ENCODE data around the gene RYK. TPM values are rescaled to one million over a fixed set of nuclear protein-coding genes. Genes with fewer than 3 reads are reported as not detected.

The RYK gene
- total RNA-seq, 1 experiment from 2014 or later: 55.2 TPM

GRCh38 chr3:134190250-134190649, 60.4 kb downstream of the RYK start:
- ChIA-PET RAD21 (ENCODE audit: low non-redundant PET in 1 of 2, low total read pairs in 2 of 2, uncharacterized antibody in 2 of 2, unreplicated experiment in 2 of 2) (no interaction called here), POLR2A (no interaction called here), CTCF (interaction anchor here (1.4 to 1.7 kb wide), 2 partner anchors 11 to 21 kb away, joined by 3 to 4 read pairs; no protein-coding TSS in a partner anchor)
- Histone ChIP-seq H3K9ac (ENCODE audit: low read length) (no peak overlapping the region), H3K79me2 (ENCODE audit: insufficient read depth, low read length) (peaks cover 8% of the 10 kb centered on the region), H3K4me1 (ENCODE audit: control insufficient read depth in 1 of 2, insufficient read depth in 2 of 2, low read length in 2 of 2) (no peaks in the 10 kb centered on the region), H3K4me2 (ENCODE audit: low read length) (no peak overlapping the region), H3K27ac (ENCODE audit: low read depth, low read length) (no peak overlapping the region), H3K9me3 (ENCODE audit: control insufficient read depth in 1 of 2, insufficient read depth in 1 of 2, low read depth in 1 of 2, low read length in 2 of 2) (no peaks in the 10 kb centered on the region), H2AFZ (ENCODE audit: low read depth, low read length, poor library complexity, severe bottlenecking) (no peak overlapping the region), H3K4me3 (replicated peaks in 1 of 2; ENCODE audit: low read depth in 1 of 2, low read length in 2 of 2) (no peak overlapping the region), H4K20me1 (ENCODE audit: insufficient read depth) (no peaks in the 10 kb centered on the region), H3K36me3 (ENCODE audit: control insufficient read depth in 1 of 2, insufficient read depth in 2 of 2, low read length in 2 of 2) (peaks cover 0 to 7% of the 10 kb centered on the region in 2 experiments; a peak in 1 of 4 replicates), H3K9me2 (ENCODE audit: insufficient read depth) (no peaks in the 10 kb centered on the region), H3K27me3 (ENCODE audit: insufficient read depth, low read length) (no peaks in the 10 kb centered on the region)
- intact Hi-C loops (cut with micrococcal nuclease): no loop called here
- BruUV-seq (replicated peaks): no TSS peak
- DNase-seq (ENCODE audit: low read depth, low spot score): no peak
- ATAC-seq: no peak
- TF ChIP-seq EZH2 (IDR thresholded peaks at IDR 0.05) (no peak), CTCF (IDR thresholded peaks at IDR 0.05 in 2 of 3, conservative IDR thresholded peaks at IDR 0.05 in 1 of 3; ENCODE audit: borderline replicate concordance in 1 of 3, insufficient read depth in 1 of 3, low read depth in 2 of 3, low read length in 2 of 3) (peak in 1 of 3 experiments; percentile 22; a peak in 2 of 6 replicates), SP1 (IDR thresholded peaks at IDR 0.05; ENCODE audit: low read depth) (no peak)

- H3K9me2 ChIP-seq (ENCODE audit: insufficient read depth): no peaks in the 10 kb centered on the region
- H3K79me2 ChIP-seq (ENCODE audit: insufficient read depth, low read length): peaks cover 8% of the 10 kb centered on the region
- ChIA-PET CTCF (interaction anchor here (1.4 to 1.7 kb wide), 2 partner anchors 11 to 22 kb away, joined by 3 to 4 read pairs; no protein-coding TSS in a partner anchor), POLR2A (no interaction called here), RAD21 (ENCODE audit: low non-redundant PET in 1 of 2, low total read pairs in 2 of 2, uncharacterized antibody in 2 of 2, unreplicated experiment in 2 of 2) (no interaction called here)
- H4K20me1 ChIP-seq (ENCODE audit: insufficient read depth): no peaks in the 10 kb centered on the region
- no peaks in the 10 kb centered on the region for H3K4me1 ChIP-seq (ENCODE audit: control insufficient read depth in 1 of 2, insufficient read depth in 2 of 2, low read length in 2 of 2)
- DNase-seq (ENCODE audit: low read depth, low spot score): no peak
- no peaks in the 10 kb centered on the region for H3K9me3 ChIP-seq (ENCODE audit: control insufficient read depth in 1 of 2, insufficient read depth in 1 of 2, low read depth in 1 of 2, low read length in 2 of 2)
- H3K9ac ChIP-seq (ENCODE audit: low read length): no peak overlapping the region
- H3K4me3 ChIP-seq (replicated peaks in 1 of 2; ENCODE audit: low read depth in 1 of 2, low read length in 2 of 2): no peak overlapping the region
- no peak for ATAC-seq
- H2AFZ ChIP-seq (ENCODE audit: low read depth, low read length, poor library complexity, severe bottlenecking): no peak overlapping the region
- H3K27me3 ChIP-seq (ENCODE audit: insufficient read depth, low read length): no peaks in the 10 kb centered on the region
- H3K4me2 ChIP-seq (ENCODE audit: low read length): no peak overlapping the region
- BruUV-seq (replicated peaks): no TSS peak
- TF ChIP-seq ATF3 (IDR thresholded peaks at IDR 0.05) (no peak), ZFX (IDR thresholded peaks at IDR 0.05) (no peak), JUND (IDR thresholded peaks at IDR 0.05) (no peak), REST (IDR thresholded peaks at IDR 0.05; ENCODE audit: low read depth) (no peak), POLR2AphosphoS5 (IDR thresholded peaks at IDR 0.05; ENCODE audit: low read depth, low read length) (no peak), CBX3 (IDR thresholded peaks at IDR 0.05; ENCODE audit: low read depth) (no peak), CEBPB (IDR thresholded peaks at IDR 0.05; ENCODE audit: low read depth) (no peak), RAD21 (IDR thresholded peaks at IDR 0.05; ENCODE audit: low read depth) (no peak), POLR2A (IDR thresholded peaks at IDR 0.05; ENCODE audit: borderline replicate concordance, extremely low read depth, insufficient read depth, insufficient read length) (no peak), ZNF274 (IDR thresholded peaks at IDR 0.05; ENCODE audit: low read depth, low read length) (no peak), YY1 (IDR thresholded peaks at IDR 0.05; ENCODE audit: extremely low read depth, insufficient replicate concordance, low read depth, low read length) (no peak), EZH2phosphoT487 (IDR thresholded peaks at IDR 0.05; ENCODE audit: borderline replicate concordance) (no peak), MAX (IDR thresholded peaks at IDR 0.05) (no peak)
- no peak overlapping the region for H3K27ac ChIP-seq (ENCODE audit: low read depth, low read length)
- peaks cover 0 to 7% of the 10 kb centered on the region in 2 experiments; a peak in 1 of 4 replicates for H3K36me3 ChIP-seq (ENCODE audit: control insufficient read depth in 1 of 2, insufficient read depth in 2 of 2, low read length in 2 of 2)
- intact Hi-C loops (cut with micrococcal nuclease): no loop called here
Observed at GRCh38 chr3:134189849-134190248, 60.8 kb downstream of the RYK start.

All from HCT116 (cell line).